GM21526 (cell line): ENCODE data around the gene FAM151A.
"Not testable (repeated sequence)": the region's sequence is repeated elsewhere in the genome, so short reads cannot be mapped to it uniquely, and the experiment has no call there.

Source experiments
- ATAC-seq: cut with Tn5 transposase; IDR thresholded peaks from one replicate; pipeline ENCODE4 v1.9.1; 2021; ENCODE audit warnings: moderate library complexity; ENCODE audit not compliant: unreplicated experiment, low FRiP score

FAM151A gene

GRCh38 chr1:54640361-54640760 is 17.0 kb upstream of the FAM151A start:
- no peak for ATAC-seq

DNA sequence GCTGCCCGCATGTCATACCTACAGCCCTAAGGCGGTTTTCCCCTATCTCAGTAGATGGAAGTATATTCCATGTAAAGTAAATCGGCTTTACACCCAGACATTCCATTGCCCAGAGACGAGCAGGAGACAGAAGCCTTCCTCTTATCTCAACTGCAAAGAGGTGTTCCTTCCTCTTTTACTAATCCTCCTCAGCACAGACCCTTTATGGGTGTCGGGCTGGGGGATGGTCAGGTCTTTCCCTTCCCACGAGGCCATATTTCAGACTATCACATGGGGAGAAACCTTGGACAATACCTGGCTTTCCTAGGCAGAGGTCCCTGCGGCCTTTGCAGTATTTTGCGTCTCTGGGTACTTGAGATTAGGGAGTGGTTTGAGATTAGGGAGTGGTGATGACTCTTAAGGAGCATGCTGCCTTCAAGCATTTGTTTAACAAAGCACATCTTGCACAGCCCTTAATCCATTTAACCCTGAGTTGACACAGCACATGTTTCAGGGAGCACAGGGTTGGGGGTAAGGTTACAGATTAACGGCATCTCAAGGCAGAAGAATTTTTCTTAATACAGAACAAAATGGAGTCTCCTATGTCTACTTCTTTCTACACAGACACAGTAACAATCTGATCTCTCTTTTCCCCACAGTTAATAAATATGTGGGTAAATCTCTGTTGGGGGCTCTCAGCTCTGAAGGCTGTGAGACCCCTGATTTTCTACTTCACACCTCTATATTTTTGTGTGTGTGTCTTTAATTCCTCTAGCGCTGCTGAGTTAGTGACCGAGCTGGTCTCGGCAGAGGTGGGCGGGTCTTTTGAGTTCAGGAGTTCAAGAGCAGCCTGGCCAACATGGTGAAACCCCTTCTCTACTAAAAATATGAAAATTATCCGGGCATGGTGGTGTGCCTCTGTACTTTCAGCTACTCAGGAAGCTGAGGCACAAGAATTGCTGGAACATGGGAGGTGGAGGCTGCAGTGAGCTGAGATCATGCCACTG is 13.4 kb upstream of the FAM151A start:
- ATAC-seq: not testable (repeated sequence)

DNA sequence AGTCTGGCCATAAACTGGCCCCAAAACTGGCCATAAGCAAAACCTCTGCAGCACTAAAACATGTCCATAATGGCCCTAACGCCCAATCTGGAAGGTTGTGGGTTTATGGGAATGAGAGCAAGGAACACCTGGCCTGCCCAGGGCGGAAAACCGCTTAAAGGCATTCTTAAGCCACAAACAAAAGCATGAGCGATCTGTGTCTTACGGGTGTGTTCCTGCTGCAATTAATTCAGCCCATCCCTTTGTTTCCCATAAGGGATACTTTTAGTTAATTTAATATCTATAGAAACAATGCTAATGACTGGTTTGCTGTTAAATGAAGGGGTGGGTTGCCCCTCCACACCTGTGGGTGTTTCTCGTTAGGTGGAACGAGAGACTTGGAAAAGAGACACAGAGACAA is 12.5 kb upstream of the FAM151A start:
- not testable (repeated sequence) for ATAC-seq

GRCh38 chr1:54627196-54627595 is 3.9 kb upstream of the FAM151A start:
- no peak for ATAC-seq

DNA sequence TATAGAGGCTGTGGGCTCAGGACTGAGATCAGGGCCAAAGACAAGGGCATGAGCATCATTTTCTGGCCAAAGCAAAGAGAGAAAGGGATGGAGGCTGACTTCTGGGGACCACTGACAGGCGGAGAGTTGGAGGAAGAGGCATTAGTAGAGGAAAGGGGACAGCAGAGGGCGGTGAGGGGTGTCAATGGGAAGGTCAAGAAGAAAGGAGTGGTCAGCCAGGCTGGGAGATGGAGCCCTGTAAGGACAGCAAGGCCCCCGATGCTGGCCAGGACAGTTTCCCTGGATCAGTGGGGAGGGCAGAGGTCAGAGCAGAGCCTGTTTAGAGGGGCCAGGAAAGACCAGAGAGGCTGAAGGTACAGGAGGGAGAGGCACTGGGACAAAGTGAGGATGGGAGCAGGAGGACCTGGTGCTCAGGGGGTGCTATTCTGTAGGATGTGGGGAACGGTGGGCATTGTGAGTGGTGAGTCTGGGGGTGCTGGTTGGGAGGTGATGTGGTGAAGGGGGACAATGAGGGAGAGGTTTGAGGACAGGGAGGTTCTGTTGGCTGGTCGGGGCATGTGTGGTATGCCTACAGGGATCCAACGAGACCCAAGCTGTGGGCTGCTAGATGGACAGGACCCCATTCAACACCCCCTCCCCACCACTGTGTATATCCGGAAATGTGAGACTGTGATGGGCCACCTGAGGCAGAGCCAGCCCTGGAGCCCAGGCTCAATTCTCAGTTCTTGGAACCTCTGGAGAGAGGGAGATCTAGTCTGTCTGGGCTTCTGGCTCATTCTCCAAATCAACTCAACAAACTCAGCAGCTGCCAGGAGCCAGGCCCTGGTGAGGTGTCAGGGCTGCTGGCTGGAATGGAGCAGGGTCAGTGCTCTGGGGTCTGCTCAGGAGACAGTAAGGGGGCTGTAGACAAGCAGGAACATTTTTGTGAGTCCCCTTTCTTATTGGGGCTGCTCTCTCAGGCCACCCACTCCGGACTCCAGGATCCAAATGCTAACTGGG is 1.4 kb upstream of the FAM151A start:
- ATAC-seq: no peak

GRCh38 chr1:54619749-54620148 is 3.6 kb downstream of the FAM151A start:
- no peak for ATAC-seq

- ATAC-seq: no peak
Observed at GRCh38 chr1:54615531-54616279, 7.6 kb downstream of the FAM151A start.

DNA sequence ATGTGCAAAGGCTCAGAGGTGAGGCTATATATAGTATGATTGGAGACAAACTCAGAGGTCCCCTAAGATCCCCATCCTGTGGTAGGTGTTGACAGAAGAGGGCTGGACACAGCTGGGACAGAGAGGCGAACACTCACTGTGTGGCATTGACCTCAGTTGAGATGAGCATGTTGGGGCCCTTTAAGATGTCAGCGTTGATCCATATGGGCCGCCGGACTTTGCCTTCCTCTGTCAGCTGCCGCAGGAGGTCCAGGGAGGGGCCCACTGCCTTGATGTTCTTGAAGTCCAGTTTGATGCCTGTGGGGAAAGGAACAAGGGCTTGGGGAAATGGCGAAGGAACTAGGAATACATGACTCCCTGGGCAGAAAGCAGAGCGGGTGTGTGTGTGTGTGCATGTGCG is 8.8 kb downstream of the FAM151A start:
- no peak for ATAC-seq

DNA sequence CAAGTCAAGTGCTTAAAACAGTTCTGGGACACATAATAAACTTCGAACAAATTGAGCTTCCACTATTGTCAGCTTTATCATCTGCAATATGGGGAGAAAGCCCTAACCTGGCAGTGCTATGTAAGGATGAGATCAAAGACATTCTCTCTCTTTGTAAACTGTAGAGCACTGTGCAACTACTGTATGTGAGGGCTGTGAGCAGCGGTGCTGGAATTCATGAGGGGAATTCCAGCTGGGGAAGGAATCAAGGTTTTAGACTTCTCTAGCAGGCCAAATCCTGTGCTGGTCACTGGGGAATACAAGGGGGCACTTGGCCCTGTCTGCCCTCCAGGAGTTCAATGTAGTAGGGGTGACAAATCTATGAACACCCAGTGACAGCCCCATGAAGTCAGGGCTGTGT is 9.3 kb downstream of the FAM151A start:
- ATAC-seq: no peak

GRCh38 chr1:54611621-54612020 is 11.7 kb downstream of the FAM151A start:
- ATAC-seq: no peak

GRCh38 chr1:54610601-54611580 is 12.4 kb downstream of the FAM151A start:
- no peak for ATAC-seq

GRCh38 chr1:54610048-54610447 is 13.3 kb downstream of the FAM151A start:
- no peak for ATAC-seq

- ATAC-seq: no peak
Observed at GRCh38 chr1:54609301-54609921, 13.9 kb downstream of the FAM151A start.

DNA sequence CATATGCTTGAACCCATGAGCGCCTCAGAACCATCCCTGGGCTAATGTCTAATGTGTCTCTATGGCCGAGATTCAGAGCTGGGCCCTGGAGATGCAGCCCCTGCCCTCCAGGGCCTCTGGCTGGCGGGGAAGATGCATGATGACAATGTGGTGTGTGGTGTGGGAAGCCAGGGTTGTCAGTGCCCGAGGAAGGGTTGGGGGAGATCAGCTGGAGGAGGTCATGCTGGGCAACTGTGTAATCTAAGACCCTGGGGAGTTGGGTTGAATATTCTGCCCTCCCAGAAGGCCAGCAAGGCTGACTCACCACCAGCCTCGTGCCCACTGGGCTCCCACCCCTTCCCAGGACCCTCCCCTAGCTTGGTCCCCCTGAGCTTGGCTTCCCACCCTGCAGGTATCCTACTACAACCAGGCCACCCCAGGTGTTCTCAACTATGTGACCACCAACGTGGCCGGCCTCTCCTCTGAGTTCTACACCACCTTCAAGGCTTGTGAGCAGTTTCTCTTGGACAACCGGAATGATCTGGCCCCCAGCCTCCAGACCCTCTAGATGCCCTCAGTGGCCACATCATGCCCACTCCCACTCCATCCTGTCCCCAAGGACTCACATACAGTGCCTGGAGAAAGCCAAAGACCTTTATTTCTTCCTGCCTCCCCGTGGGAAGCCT is 14.6 kb downstream of the FAM151A start:
- no peak for ATAC-seq

- no peak for ATAC-seq
Observed at GRCh38 chr1:54607821-54608565, 15.3 kb downstream of the FAM151A start.

DNA sequence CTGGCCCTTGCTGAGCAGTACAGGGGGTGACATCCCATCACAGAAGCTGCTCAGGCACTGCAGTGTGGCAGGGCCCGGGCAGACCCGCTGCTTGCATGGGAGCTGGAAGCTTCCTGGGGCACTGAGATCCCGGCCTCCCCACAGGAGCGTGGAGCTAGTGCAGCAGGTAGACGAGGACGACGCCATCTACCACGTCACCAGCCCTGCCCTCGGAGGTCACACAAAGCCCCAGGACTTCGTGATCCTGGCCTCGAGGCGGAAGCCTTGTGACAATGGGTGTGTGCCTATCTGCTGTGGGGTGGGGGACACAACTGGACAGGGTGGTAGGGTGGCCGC is 16.4 kb downstream of the FAM151A start:
- no peak for ATAC-seq

DNA sequence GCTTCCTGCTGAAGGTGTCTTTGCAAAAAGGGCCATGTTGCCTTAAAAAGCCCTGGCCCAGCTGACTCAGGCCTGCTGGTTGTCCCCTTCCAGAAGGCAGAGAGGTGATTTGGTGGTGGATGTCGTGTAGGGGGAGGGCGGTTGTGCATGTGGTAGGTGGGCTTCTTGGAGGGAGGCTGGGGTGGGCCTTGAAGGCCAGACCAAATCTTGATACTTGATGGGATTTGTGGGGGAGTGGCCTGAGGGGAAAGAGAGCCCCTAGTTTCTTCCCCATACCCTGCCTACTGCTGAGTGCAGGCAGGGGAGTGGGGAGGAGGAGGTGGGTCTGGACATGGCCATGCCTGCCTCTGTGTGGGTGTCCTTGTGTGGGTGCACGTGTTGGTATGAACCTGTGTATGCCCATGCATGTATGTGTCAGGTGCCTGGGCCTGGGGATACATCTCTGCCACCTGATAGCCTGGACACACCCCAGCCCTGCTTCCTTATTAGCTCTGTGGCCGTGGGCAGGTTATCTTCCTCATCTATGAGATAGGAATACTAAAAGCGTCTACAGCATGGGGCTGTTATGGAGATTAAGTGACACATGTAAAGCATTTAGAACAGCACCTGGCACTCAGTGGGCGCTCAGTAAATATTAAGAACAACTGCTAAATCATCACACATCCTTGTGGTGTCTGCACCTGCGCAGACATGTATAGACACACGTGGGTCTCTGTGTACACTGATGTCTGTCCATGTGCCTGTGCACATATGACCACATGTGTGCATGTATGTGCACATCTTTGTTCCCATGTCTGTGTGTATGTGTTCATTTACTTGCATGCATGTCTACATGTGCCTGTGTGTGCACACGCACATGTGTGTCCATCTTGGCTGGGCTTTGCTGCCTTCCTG is 17.0 kb downstream of the FAM151A start:
- no peak for ATAC-seq
